NCI-H345 treated with DMSO at 0.1 percent for 48 hours (cell line): Measurements from ENCODE around the gene ZBTB20.
"Not testable (repeated sequence)": the region's sequence is repeated elsewhere in the genome, so short reads cannot be mapped to it uniquely, and the experiment has no call there.

Experiments
- DNase-seq: peaks from one replicate; lab custom pipeline; 2025; ENCODE audit not compliant: unreplicated experiment; lab: John Stamatoyannopoulos, UW

ZBTB20 gene

GRCh38 chr3:114685161-114685560, 461.9 kb downstream of the ZBTB20 start:
- no peak for DNase-seq

GRCh38 chr3:114680299-114680698, 466.8 kb downstream of the ZBTB20 start:
- DNase-seq: no peak

- not testable (repeated sequence) for DNase-seq
Observed at GRCh38 chr3:114679773-114680172, 467.3 kb downstream of the ZBTB20 start.

- DNase-seq: no peak
Observed at GRCh38 chr3:114675104-114675503, 472.0 kb downstream of the ZBTB20 start.

GRCh38 chr3:114674036-114674435, 473.1 kb downstream of the ZBTB20 start:
- no peak for DNase-seq

GRCh38 chr3:114673481-114673880, 473.6 kb downstream of the ZBTB20 start:
- DNase-seq: no peak

GRCh38 chr3:114672692-114673447, 474.2 kb downstream of the ZBTB20 start:
- no peak for DNase-seq

- no peak for DNase-seq
Observed at GRCh38 chr3:114671741-114672510, 475.2 kb downstream of the ZBTB20 start.

- DNase-seq: no peak
Observed at GRCh38 chr3:114669614-114670013, 477.5 kb downstream of the ZBTB20 start.

- DNase-seq: no peak
Observed at GRCh38 chr3:114668099-114668498, 479.0 kb downstream of the ZBTB20 start.

- no peak for DNase-seq
Observed at GRCh38 chr3:114666623-114667022, 480.5 kb downstream of the ZBTB20 start.

- DNase-seq: no peak
Observed at GRCh38 chr3:114664006-114664405, 483.1 kb downstream of the ZBTB20 start.

- DNase-seq: no peak
Observed at GRCh38 chr3:114660808-114661207, 486.3 kb downstream of the ZBTB20 start.

GRCh38 chr3:114660124-114660523, 487.0 kb downstream of the ZBTB20 start:
- no peak for DNase-seq

- no peak for DNase-seq
Observed at GRCh38 chr3:114659109-114660061, 487.7 kb downstream of the ZBTB20 start.

GRCh38 chr3:114651555-114651954, 495.5 kb downstream of the ZBTB20 start:
- no peak for DNase-seq

- DNase-seq: no peak
Observed at GRCh38 chr3:114650808-114651207, 496.3 kb downstream of the ZBTB20 start.

GRCh38 chr3:114649331-114649730, 497.8 kb downstream of the ZBTB20 start:
- no peak for DNase-seq

- no peak for DNase-seq
Observed at GRCh38 chr3:114646526-114646925, 500.6 kb downstream of the ZBTB20 start.

GRCh38 chr3:114645392-114645791, 501.7 kb downstream of the ZBTB20 start:
- no peak for DNase-seq

- DNase-seq: no peak
Observed at GRCh38 chr3:114644367-114644766, 502.7 kb downstream of the ZBTB20 start.
